CD4-positive, alpha-beta T cell treated with Interleukin-12 subunit alpha and Interleukin-12 subunit beta, for 1 hour (primary cell): ENCODE data around the gene PIEZO1.
A peak's percentile ranks its signal among the peaks of the same experiment; 100 is the strongest.
"Not testable (repeated sequence)": the region's sequence is repeated elsewhere in the genome, so short reads cannot be mapped to it uniquely, and the experiment has no call there.

Source experiments
- DNase-seq: peaks from one replicate; pipeline ENCODE4 v3.0.0-alpha.2; 2020

PIEZO1 gene

DNA sequence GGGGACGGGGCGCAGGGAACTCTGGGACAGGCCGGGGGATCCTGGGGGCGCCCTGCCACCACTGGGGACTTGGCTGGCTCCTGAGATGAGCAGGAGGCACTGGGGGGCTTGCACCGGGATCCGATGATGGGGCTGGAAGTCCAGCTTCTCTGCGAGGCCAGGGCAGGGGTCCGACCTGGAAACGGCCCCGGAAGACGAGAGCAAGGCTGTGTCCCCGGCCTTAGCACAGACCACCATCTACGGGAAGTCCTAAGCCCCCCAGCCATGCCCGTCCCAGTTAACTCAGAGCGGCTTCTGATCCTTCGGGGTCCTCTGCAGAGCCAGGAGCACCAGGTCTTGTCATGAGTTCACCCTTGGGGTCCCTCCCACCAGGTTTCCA is 19.1 kb upstream of the PIEZO1 start:
- DNase-seq, result no peak

- DNase-seq, result peak; percentile 89
These were observed 18.4 kb upstream of the PIEZO1 start, which contains the start of gene CDT1 for GRCh38 chr16:88803264-88803987. TSS of gene CDT1 (plus strand) at chr16:88803789. CDS start at chr16:88803832, 43 bp downstream.

DNA sequence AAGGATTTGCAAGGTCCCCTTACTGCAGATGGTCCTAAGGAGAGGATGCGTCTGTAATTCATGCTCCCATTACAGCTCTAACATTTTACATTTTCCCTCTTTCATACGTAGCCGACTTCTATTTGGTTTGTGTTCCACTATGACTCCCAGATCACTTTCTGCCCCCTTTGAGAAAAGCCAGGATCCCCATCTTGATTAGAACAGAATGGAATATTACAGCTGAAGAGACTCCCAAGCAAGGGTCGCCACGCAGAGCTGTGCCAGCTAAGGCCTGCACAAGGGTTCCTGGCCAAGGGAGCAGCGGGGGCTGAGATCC is 15.2 kb upstream of the PIEZO1 start:
- no peak for DNase-seq

GRCh38 chr16:88799569-88800276 is 14.7 kb upstream of the PIEZO1 start:
- DNase-seq, result peak; percentile 33

GRCh38 chr16:88798772-88799455 is 13.9 kb upstream of the PIEZO1 start:
- no peak for DNase-seq

GRCh38 chr16:88798073-88798472 is 13.1 kb upstream of the PIEZO1 start:
- no peak for DNase-seq

- no peak for DNase-seq
These were observed 11.3 kb upstream of the PIEZO1 start for GRCh38 chr16:88796278-88796677.

DNA sequence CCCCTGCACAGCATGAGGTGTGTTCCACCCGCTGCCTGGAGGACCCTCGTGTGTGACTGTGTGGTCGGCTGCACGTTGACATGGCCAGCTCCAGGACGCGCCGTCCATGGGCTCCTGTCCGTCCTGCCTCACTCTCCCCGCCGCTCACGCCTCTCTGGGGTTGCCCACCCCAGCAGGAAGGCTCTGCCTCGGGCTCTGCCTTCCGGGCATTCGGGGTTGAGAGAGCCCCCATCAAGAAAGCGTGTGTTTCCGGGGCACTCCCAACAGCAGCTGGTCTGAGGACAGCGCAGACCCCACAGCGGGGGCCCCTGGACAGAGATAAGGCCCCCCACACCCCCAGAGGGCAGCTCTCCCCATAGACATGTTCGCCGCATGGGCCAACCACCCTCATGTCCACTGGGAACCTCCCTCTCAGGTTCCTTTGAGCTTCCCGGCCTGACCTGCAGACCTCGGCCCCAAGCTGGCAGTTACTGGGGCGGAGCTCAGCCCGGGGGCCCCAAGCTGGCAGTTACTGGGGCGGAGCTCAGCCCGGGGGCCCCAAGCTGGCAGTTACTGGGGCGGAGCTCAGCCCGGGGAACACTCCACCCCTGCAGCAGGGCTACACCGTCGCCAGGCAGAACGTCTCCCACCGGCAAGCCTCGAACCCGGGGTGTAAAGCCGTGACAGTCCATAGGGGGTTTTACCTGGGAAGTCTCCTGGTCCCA is 8.4 kb upstream of the PIEZO1 start:
- DNase-seq, result peak; percentile 36

GRCh38 chr16:88792668-88793250 is 7.7 kb upstream of the PIEZO1 start:
- no peak for DNase-seq

GRCh38 chr16:88792078-88792550 is 7.1 kb upstream of the PIEZO1 start:
- DNase-seq, result no peak

DNA sequence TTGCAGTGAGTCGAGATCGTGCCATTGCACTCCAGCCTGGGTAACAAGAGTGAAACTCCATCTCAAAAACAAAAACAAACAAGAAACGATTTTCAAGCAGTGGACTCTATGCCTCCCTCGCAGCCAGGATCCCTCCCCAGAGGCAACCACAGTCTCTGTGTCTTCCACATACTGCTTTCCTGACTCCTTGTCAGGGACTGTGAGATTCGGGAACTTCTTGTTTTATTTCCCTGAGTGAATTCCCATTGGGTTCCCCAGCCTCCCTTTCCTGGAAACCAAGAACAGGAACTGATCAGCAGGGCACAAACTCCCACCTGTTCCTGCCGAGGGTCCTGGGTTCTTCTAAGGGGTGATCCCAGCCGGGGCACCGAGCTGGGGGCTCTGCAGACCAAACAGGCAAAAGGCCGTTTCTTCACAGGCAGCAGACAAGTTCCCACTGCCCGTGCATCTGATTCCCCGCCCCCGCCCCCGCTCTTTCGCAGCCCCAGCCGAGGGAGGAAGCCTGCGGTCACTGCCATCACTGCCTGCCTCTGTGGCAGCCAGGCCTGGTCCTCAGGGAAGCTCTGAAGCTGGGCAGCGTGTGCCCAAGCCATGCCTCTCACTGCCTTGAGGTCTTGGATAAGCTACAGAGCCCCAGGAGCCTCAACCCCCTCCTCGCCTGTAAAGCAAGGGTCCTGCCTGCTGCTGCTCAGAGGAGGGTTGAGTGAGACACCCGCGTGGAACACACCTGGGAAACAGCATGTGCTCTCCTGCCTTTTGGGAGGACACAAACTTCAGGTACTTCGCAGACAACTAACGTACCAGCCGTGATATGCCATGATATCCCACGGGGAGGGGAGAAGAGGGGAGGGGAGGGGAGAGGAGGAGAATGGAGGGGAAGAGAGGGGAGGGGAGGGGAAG is 5.5 kb upstream of the PIEZO1 start:
- peak; percentile 68 for DNase-seq

- no peak for DNase-seq
These were observed 4.6 kb upstream of the PIEZO1 start for GRCh38 chr16:88789594-88789993.

DNA sequence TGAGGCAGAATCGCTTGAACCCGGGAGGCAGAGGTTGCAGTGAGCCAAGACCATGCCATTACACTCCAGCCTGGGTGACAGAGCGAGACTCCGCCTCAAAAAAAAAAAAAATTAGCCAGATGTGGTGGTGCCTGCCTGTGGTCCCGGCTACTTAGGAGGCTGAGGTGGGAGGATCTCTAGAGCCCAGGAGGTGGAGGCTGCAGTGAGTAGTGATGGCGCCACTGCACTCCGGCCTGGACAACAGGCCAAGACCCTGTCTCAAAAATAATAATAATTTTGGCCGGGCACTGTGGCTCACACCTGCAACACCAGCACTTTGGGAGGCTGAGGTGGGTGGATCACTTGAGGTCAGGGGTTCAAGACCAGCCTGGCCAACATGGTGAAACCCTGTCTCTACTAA is 3.7 kb upstream of the PIEZO1 start:
- not testable (repeated sequence) for DNase-seq

DNA sequence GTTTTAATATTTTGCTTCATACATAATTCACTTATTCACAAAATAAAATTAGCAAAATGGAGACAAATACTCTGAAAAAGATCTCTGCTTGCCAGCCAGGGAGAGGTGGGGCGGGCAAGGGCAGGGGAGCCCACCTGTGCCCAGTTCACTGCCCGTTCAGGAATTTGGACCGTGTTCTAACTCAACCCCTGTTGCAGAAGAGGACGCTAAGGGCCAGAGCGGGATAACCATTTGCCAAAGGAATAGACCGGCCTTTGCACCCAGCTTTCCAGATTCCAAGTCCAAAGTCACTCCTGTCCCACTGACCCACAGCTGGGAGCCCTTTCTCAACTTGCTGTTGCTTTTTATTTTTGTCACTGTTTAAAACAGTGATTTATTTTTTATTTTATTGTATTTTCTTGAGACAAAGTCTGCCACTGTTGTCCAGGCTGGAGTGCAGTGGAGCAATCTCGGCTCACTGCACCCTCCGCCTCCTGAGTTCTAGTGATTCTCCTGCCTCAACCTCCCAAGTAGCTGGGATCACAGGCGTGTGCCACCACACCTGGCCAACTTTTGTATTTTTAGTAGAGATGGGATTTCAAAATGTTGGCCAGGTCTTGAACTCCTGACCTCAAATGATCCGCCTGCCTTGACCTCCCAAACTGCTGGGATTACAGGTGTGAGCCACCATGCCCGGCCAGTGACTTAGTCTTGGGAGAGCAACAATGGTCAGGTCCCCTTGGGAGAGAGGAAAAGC is 2.7 kb upstream of the PIEZO1 start:
- no peak for DNase-seq

- no peak for DNase-seq
These were observed 239 bp downstream of the PIEZO1 start for GRCh38 chr16:88784856-88785105.

DNA sequence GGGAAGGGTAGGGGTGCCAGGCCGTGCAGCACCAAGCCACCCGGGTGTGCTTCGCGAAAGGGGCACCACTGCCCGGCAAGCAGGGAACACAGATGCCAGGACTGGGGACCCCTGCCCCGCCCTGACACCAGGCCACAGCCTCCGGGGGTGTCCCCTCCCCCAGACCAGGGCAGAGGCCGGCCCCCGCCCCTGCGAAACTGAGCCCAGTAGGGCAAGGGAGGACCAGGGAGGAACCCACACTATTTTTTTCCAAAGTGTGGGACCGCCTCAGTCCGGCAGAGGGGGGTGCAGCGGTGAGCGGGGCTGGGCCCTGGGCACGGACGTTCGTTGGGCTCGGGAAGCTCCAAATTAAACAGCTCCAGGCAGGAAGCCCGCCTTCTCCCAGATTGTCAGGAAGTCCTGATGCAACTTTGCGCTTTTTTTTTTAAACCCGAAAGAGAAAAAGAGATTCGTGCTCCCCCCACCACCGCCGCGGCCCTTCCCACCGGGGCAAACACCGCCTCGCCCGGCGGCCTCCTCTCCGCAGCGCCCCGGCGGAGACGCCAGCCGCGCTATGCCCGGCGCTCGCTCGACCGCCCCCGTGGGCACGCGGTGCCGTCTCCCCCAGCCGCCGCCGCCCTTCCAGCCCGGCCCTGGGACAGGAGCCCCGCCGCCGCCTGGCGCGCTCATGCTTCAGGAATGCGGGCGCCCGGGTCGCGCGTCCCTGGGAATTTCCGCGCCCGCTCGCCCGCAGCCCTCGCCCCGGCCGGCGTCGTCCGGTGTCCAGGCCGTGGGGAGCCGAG is 755 bp downstream of the PIEZO1 start:
- peak; percentile 40 for DNase-seq

DNA sequence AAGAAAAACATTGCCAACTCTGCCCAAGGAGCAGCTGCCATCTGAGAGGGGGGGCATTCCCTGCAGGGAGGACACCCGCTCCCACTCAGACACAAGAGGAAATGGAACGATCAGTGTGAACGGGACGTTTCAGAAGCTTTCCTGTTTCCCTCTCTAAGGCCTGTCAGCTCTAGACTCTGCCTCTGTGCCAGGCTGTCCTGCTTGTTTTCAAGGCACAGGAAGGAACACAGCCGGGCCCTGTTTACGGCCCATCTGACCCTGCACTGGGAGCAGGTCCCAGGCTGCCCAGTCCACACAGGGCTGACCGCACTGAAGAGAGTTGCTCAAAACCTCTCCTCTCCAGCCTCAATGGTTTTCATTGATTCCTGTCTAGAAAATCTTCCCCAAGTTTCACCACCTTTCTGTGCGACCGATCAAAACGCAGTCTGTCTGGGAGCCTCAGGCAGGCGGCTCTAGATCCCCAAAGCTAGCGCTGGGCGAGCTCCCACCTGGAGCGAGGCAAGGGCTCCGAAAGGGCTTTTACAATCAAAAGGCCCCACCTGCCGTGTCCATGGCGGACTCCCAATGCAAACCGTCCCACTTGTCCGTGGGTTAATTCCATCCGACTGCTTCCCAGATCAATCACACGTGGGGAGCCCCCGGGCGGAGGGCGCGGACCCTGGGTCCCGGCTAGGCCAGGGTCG is 1.5 kb downstream of the PIEZO1 start:
- no peak for DNase-seq

- peak; percentile 42 for DNase-seq
These were observed 2.3 kb downstream of the PIEZO1 start for GRCh38 chr16:88782454-88783390.
